ENCODE measurements around the gene SAXO1.

Gene SAXO1

DNA sequence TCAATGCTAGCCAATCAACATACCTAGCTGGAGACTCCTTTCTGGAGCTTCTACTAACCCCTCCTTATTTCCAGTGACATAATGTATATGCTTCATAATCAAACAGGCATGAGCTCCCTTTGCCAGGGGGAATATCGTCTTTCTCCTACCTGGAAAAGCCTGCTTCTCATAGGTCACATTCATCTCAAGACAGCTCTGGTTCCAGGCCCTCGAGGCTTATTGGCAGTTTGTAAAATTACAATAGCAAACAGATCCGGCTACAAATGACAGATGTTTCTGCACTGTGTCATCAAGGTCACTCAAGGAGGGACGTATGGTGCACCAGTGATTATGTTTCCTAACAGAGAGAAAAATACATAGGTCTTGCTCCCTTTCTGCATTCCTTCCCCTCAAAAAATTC lies 140.0 kb downstream of the SAXO1 start:
- H3K4me3 ChIP-seq: no peak overlapping the region
- H3K27ac ChIP-seq: no peak overlapping the region

GRCh38 chr9:18891946-18892670 lies 140.9 kb downstream of the SAXO1 start:
- no peak overlapping the region for H3K27ac ChIP-seq
- no peak overlapping the region for H3K4me3 ChIP-seq

- no peak overlapping the region for H3K27ac ChIP-seq
- no peak overlapping the region for H3K4me3 ChIP-seq
Observed at GRCh38 chr9:18890372-18890771, 142.6 kb downstream of the SAXO1 start.

DNA sequence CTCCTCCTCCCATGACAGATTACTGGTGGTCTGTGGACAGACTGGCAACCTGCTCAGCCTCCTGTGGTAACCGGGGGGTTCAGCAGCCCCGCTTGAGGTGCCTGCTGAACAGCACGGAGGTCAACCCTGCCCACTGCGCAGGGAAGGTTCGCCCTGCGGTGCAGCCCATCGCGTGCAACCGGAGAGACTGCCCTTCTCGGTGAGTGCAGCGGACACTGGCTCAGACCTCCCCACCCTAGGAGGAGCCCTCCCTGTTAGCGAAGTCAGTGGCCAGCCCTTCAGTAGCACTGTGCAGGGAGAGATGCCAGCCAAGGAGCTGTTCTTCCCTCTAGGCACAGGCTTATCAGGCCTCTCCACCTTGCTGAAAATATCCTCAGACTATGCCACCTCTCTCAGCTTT lies 143.5 kb downstream of the SAXO1 start:
- Histone ChIP-seq H3K27ac (no peak overlapping the region), H3K4me3 (no peak overlapping the region)

GRCh38 chr9:18888290-18888689 lies 144.7 kb downstream of the SAXO1 start:
- Histone ChIP-seq H3K27ac (no peak overlapping the region), H3K4me3 (no peak overlapping the region)

- Histone ChIP-seq H3K4me3 (no peak overlapping the region), H3K27ac (no peak overlapping the region)
Observed at GRCh38 chr9:18887546-18887945, 145.5 kb downstream of the SAXO1 start.

- Histone ChIP-seq H3K27ac (no peak overlapping the region), H3K4me3 (no peak overlapping the region)
Observed at GRCh38 chr9:18881758-18882157, 151.3 kb downstream of the SAXO1 start.

GRCh38 chr9:18877984-18878383 lies 155.0 kb downstream of the SAXO1 start:
- no peak overlapping the region for H3K27ac ChIP-seq
- no peak overlapping the region for H3K4me3 ChIP-seq

All from skin epidermis (tissue), 12 donors.